ENCODE results near the gene INPP5A. TPM values are rescaled to one million over a fixed set of nuclear protein-coding genes. Genes with fewer than 3 reads are reported as not detected.

The INPP5A gene
- total RNA-seq, 2 donors from 2014 or later = 9.2 to 14.5 TPM

GRCh38 chr10:132779549-132780294 lies 242.1 kb downstream of the INPP5A start:
- Histone ChIP-seq H3K27ac (no peak overlapping the region), H3K27me3 (peaks cover 0 to 4% of the 10 kb centered on the region in 2 donors), H3K4me1 (peaks cover 5% of the 10 kb centered on the region), H3K4me3 (no peak overlapping the region), H3K36me3 (replicated peaks in 1 of 2; ENCODE audit: insufficient read depth in 1 of 2, low read depth in 2 of 2) (peaks cover 0 to 2% of the 10 kb centered on the region in 2 donors), H3K9me3 (no peaks in the 10 kb centered on the region)
- no peak for ATAC-seq
- no peak for DNase-seq
- intact Hi-C loops (cut with DNase I) = loop anchor here (10.0 kb wide), 1 partner anchor 125 kb away; no protein-coding TSS in a partner anchor
- TF ChIP-seq POLR2A (IDR thresholded peaks at IDR 0.05) (no peak), CTCF (IDR thresholded peaks at IDR 0.05) (no peak)
- WGBS, 2 donors = 91 to 92% methylated on average over 38 to 41 of the region's 41 CpGs

DNA sequence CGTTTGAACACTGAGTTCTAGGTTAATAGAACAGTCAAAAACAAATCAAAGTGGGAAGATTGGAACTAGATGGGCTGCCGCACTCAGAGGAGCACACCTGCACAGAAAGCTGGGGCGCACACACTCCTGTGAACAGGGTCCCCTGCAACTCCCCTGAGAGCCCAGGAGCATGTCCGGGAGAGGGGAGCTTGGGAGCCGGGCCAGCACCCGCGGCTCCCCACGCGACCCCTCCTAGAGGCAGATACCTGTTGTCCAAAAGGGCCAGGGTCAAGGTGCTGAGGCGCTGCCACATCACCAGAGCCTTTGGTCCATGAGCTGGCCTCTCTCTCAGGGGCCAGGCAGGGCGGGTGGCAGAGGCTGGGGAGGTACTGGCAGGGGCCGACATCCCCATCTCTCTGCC lies 242.8 kb downstream of the INPP5A start:
- Histone ChIP-seq H3K27me3 (peaks cover 0 to 8% of the 10 kb centered on the region in 2 donors), H3K4me3 (no peak overlapping the region), H3K9me3 (no peaks in the 10 kb centered on the region), H3K36me3 (replicated peaks in 1 of 2; ENCODE audit: insufficient read depth in 1 of 2, low read depth in 2 of 2) (peaks cover 0 to 2% of the 10 kb centered on the region in 2 donors), H3K27ac (no peak overlapping the region), H3K4me1 (peaks cover 7% of the 10 kb centered on the region)
- 90 to 92% methylated on average over 12 of the region's 12 CpGs for WGBS, 2 donors
- ATAC-seq (no peak), DNase-seq (no peak)
- no peak for TF ChIP-seq POLR2A (IDR thresholded peaks at IDR 0.05)
- no peak for TF ChIP-seq CTCF (IDR thresholded peaks at IDR 0.05)
- intact Hi-C loops (cut with DNase I) = loop anchor here (10.0 kb wide), 1 partner anchor 126 kb away; no protein-coding TSS in a partner anchor

GRCh38 chr10:132781556-132781955 lies 244.0 kb downstream of the INPP5A start:
- Histone ChIP-seq H3K4me3 (no peak overlapping the region), H3K36me3 (replicated peaks in 1 of 2; ENCODE audit: insufficient read depth in 1 of 2, low read depth in 2 of 2) (peaks cover 0 to 2% of the 10 kb centered on the region in 2 donors), H3K4me1 (peaks cover 7% of the 10 kb centered on the region), H3K27me3 (peaks cover 0 to 8% of the 10 kb centered on the region in 2 donors), H3K9me3 (no peaks in the 10 kb centered on the region), H3K27ac (no peak overlapping the region)
- TF ChIP-seq POLR2A (IDR thresholded peaks at IDR 0.05) (no peak), CTCF (IDR thresholded peaks at IDR 0.05) (no peak)
- intact Hi-C loops (cut with DNase I) = loop anchor here (10.0 kb wide), 1 partner anchor 127 kb away; no protein-coding TSS in a partner anchor
- DNase-seq (no peak), ATAC-seq (no peak)
- 97 to 99% methylated on average over 20 of the region's 20 CpGs for WGBS, 2 donors

DNA sequence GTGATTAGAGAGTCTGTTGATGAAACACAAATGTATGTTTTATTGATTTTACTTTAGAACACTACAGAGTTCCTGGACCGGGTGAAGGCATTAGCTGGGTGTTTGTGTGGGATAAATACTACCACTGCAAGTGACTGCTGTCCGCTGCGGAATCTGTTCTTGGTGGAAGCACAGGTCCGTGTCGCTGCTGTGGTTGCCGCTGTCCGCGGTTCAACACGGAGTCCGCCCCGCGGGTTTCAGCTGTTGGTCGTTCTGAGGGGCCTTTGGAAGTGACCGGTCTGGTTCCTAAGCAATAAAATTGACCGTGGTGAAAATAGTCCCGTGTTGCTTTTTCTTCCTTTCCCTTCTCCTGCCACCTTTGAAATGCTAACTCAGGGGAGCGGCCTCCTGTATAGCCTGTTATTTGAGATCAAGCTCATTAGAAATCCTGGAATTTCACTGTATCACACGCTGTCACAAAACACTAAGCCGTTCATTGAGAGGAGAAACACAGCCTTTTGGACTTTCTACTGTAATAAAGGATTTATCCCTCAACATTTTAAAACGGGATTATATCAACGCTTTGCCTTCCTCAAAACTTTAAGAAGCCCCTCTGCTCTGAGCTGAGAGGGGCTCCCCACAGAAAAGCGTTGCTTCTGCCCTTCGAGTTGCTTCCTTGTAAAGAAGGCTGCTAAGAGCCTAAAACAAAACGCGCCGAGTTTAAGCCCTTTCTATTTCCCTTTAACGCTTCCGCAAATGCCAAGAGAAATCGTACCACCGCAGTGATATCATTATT lies 245.8 kb downstream of the INPP5A start:
- no peak for ATAC-seq
- peaks cover 22% of the 10 kb centered on the region for H3K4me1 ChIP-seq
- peaks cover 0 to 2% of the 10 kb centered on the region in 2 donors for H3K36me3 ChIP-seq (replicated peaks in 1 of 2; ENCODE audit: insufficient read depth in 1 of 2, low read depth in 2 of 2)
- H3K27me3 ChIP-seq = peaks cover 0 to 19% of the 10 kb centered on the region in 2 donors
- TF ChIP-seq CTCF (IDR thresholded peaks at IDR 0.05) (no peak), POLR2A (IDR thresholded peaks at IDR 0.05) (no peak)
- 90% methylated on average over 30 of the region's 30 CpGs for WGBS, 2 donors
- no peaks in the 10 kb centered on the region for H3K9me3 ChIP-seq
- no peak for DNase-seq
- intact Hi-C loops (cut with DNase I) = loop anchor here (10.0 kb wide), 1 partner anchor 129 kb away; no protein-coding TSS in a partner anchor
- H3K4me3 ChIP-seq = no peak overlapping the region
- H3K27ac ChIP-seq = no peak overlapping the region
